ENCODE measurements around the gene ARHGAP22.

ARHGAP22 gene

DNA sequence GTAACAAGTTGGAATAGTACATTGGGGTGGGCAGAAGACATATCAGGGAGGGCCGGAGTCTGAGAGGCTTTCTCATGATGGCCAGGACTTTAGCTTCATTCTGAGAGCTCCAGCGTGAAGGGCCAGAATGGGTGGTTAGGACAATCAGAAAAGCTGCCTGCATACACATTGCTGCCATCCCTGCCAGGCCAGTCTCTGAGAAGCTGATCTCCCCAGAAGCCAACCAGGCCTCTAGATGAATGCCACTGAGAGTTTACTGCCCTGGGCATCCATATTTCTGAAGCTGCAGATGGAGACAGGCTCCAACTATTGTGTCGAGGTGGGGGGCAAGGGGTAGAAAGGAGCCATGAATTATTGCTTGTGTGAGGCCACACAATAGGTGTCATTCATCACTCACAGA lies 32.0 kb upstream of the ARHGAP22 start:
- TF ChIP-seq GATA3 (IDR thresholded peaks at IDR 0.05; ENCODE audit: low read depth, low read length) (no peak), GATA2 (IDR thresholded peaks at IDR 0.05; ENCODE audit: low read depth, low read length) (no peak)

- TF ChIP-seq GATA3 (IDR thresholded peaks at IDR 0.05; ENCODE audit: low read depth, low read length), result no peak
- TF ChIP-seq GATA2 (IDR thresholded peaks at IDR 0.05; ENCODE audit: low read depth, low read length), result no peak
These were observed 31.4 kb upstream of the ARHGAP22 start for GRCh38 chr10:48636231-48636630.

DNA sequence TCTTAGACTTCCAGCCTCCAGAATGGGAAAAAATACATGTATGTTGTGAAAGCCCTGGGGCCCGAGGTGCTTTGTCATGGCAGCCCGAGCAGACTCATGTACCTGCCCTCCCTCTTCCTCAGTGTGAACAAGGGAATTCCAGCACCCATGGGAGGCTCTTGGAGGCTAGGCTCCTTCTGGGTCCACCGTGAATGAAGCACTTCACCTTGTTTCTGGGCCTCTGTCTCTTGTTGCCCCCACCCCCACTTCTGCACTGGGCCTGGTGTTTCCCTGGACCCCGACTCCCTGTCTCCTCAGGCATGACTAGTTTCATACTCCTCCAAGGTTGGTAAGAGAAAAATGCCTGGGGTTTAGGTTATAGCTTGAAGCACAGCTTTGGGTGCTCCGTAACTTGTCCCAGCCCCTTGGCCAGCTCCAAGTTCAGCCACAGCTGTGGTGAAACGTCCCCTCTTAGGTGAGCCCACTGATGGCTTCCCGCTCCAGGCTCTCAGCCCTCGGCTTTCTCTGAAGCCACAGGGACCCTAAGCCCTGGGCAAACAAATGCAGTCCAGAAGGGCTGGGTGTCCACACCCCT lies 30.2 kb upstream of the ARHGAP22 start:
- TF ChIP-seq GATA2 (IDR thresholded peaks at IDR 0.05; ENCODE audit: low read depth, low read length) (no peak), GATA3 (IDR thresholded peaks at IDR 0.05; ENCODE audit: low read depth, low read length) (no peak)

- TF ChIP-seq GATA3 (IDR thresholded peaks at IDR 0.05; ENCODE audit: low read depth, low read length), result no peak
- no peak for TF ChIP-seq GATA2 (IDR thresholded peaks at IDR 0.05; ENCODE audit: low read depth, low read length)
These were observed 29.5 kb upstream of the ARHGAP22 start for GRCh38 chr10:48634198-48634983.

DNA sequence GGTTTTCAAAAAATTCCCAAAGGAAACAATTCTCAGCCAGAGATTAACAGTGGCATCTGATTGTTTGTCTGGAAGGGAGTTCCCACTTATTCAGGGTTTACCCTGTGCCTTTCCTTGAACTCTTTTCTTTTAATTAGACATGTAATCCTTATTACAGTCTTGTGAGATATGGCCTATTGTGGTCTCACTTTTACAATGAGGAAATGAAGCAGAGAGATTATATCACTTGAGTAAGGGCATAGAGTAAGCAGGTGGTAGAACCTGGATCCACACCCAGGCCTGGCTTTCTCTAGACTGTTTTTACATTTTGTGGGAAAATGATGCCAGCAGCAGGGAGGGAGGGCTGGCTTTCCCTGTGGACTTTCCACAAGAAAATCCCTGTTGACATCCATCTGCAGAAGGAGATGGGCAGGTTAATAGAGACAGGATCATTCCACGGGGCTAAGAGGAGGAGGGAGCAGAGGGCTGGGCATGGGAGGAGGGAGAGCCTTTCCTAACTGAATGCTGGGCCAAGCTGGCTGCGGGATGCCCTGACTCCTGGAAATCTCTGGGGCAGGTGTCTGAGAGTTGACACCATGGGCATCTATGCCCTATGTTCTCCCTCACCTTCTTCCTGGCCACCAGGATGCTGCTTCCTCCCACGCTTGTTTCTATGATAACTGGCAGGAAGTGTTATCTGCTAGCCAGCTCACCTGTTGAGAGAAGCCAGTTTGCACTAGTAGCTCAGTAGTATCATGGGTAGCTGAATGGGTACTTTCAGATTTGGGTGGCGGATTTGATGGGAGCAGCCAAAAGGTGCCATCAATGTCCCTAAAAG lies 28.7 kb upstream of the ARHGAP22 start:
- no peak for TF ChIP-seq GATA3 (IDR thresholded peaks at IDR 0.05; ENCODE audit: low read depth, low read length)
- TF ChIP-seq GATA2 (IDR thresholded peaks at IDR 0.05; ENCODE audit: low read depth, low read length), result no peak

- TF ChIP-seq GATA3 (IDR thresholded peaks at IDR 0.05; ENCODE audit: low read depth, low read length) (no peak), GATA2 (IDR thresholded peaks at IDR 0.05; ENCODE audit: low read depth, low read length) (no peak)
These were observed 27.3 kb upstream of the ARHGAP22 start for GRCh38 chr10:48632166-48632565.

DNA sequence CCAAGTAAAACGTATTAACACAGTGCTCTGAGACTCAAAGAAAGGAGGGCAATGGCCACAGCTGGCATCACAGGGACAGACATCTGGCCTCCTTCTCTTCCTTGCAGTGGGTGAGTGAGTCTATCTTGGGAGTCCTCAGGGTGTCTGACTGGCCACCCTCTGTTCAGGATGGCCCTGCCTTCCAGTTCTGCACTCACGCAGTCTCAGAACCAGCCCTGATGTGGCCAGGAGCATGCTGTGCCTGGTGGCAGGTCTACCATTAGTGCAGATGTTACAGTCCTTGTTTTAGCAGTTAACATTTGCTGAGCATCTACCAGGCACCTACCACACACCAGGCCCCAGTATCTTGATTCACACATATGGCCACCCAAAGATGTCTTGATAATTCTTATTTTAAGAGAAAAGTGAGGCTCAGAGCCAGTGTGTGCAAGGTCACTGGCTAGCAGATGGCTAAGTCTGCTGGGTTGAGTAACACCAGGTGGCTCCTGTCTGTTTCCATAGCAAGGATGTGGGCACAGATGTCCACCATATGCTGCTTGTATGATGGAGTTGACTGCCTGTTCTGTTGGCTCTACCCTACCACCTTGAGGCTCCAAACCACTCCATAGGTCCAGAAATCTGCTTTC lies 23.2 kb upstream of the ARHGAP22 start:
- TF ChIP-seq GATA2 (IDR thresholded peaks at IDR 0.05; ENCODE audit: low read depth, low read length), result peak; percentile 75
- peak; percentile 88 for TF ChIP-seq GATA3 (IDR thresholded peaks at IDR 0.05; ENCODE audit: low read depth, low read length)

DNA sequence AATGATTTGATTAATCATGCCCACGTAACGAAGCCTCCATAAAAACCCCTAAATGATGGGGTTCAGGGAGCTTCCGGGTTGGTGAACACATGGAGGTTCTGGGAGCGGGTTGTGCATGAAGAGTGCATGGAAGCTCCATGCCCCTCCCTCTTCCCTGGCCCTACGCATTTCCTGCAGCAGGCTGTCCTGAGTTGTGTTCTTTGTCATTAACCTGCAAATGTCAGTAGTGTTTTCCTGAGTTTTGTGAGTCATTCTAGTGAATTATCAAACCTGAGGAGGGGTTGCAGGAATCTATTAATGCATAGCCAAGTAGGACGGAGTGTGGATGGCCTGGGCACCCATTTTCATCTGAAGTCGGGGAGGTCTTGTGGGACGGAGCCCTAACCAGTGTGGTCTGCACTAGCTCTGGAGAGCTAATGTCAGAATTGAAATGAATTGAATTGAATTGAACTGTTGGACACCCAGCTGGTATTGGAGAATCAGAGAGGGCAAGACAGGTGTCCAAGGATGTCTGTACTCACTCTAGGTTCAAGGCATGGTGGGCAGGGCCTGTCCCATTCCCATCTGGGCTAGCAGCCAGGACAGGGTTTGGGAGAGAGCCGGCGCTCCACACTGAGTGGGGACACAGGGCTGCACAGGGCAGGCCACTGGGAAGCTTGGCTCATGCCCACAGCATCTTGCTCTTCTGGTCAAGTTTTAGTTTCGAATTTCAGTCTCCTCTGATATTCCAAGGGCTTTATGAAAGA lies 22.3 kb upstream of the ARHGAP22 start:
- TF ChIP-seq GATA2 (IDR thresholded peaks at IDR 0.05; ENCODE audit: low read depth, low read length) (no peak), GATA3 (IDR thresholded peaks at IDR 0.05; ENCODE audit: low read depth, low read length) (no peak)

GRCh38 chr10:48626447-48626846 lies 21.6 kb upstream of the ARHGAP22 start:
- TF ChIP-seq GATA3 (IDR thresholded peaks at IDR 0.05; ENCODE audit: low read depth, low read length), result no peak
- TF ChIP-seq GATA2 (IDR thresholded peaks at IDR 0.05; ENCODE audit: low read depth, low read length), result no peak

- no peak for TF ChIP-seq GATA2 (IDR thresholded peaks at IDR 0.05; ENCODE audit: low read depth, low read length)
- TF ChIP-seq GATA3 (IDR thresholded peaks at IDR 0.05; ENCODE audit: low read depth, low read length), result no peak
These were observed 20.9 kb upstream of the ARHGAP22 start for GRCh38 chr10:48625826-48626134.

DNA sequence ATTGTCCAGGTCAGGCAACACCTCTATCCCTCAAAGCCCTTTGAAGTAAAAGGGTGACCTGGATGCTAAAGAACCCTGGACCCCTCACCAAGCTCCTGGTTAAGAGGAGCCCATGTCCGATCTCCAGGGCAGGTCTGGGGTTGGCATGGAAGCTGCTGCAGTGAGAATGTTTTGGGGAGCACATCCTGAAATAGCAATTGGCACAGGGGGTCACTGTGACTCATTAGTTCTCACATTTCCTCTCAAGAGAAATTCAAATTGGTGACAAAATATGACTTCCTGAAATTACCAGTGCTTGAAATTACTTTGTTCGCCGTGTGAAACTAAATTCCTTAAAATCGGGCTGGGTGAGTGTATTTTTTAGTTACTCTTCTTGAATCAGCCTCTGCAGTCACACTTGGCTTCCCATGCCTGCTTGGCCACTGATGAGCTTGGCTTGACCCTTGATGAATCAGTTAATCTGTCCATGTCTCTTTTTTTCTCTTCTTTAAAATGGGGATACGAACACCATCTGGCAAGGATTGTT lies 18.8 kb upstream of the ARHGAP22 start:
- TF ChIP-seq GATA2 (IDR thresholded peaks at IDR 0.05; ENCODE audit: low read depth, low read length), result no peak
- TF ChIP-seq GATA3 (IDR thresholded peaks at IDR 0.05; ENCODE audit: low read depth, low read length), result no peak

DNA sequence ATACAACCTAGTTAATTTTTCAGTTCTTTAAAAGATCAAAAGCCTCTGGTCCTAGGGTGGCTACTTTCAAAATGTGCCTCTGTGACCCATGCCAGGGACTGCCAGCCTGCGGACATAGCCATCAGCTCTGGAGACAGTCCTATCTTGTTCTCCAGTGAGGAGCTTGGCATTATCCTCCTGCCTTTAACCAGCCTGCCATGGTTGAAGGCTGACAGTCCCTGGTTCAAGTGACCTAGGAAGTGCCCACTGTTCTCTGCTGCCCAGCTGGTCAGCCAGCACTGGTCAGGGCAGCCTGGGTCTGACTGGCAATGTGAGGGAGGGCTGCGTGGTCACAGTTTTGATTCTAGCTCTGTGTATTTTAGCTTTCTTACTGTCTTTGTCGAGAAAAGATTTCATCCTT lies 18.1 kb upstream of the ARHGAP22 start:
- TF ChIP-seq GATA3 (IDR thresholded peaks at IDR 0.05; ENCODE audit: low read depth, low read length) (no peak), GATA2 (IDR thresholded peaks at IDR 0.05; ENCODE audit: low read depth, low read length) (no peak)

- no peak for TF ChIP-seq GATA3 (IDR thresholded peaks at IDR 0.05; ENCODE audit: low read depth, low read length)
- TF ChIP-seq GATA2 (IDR thresholded peaks at IDR 0.05; ENCODE audit: low read depth, low read length), result no peak
These were observed 15.8 kb upstream of the ARHGAP22 start for GRCh38 chr10:48620719-48621118.
